Measurements from ENCODE around the gene ZC3H13. TPM values are rescaled to one million over a fixed set of nuclear protein-coding genes. Genes with fewer than 3 reads are reported as not detected.

The ZC3H13 gene
- total RNA-seq, 1 donor from 2014 or later: 46.7 TPM

Other genes with a start within 250 kb of the ZC3H13 start
- not detected for gene SIAH3, start 201.0 kb downstream of the ZC3H13 start, total RNA-seq
- gene CPB2, start 52.3 kb upstream of the ZC3H13 start, total RNA-seq: 607 TPM
- gene LCP1, start 129.4 kb upstream of the ZC3H13 start, total RNA-seq: 20.7 TPM
- gene LRRC63, start 159.2 kb upstream of the ZC3H13 start, total RNA-seq: 0.20 TPM